ENCODE data around the gene PRH2.

PRH2 gene

DNA sequence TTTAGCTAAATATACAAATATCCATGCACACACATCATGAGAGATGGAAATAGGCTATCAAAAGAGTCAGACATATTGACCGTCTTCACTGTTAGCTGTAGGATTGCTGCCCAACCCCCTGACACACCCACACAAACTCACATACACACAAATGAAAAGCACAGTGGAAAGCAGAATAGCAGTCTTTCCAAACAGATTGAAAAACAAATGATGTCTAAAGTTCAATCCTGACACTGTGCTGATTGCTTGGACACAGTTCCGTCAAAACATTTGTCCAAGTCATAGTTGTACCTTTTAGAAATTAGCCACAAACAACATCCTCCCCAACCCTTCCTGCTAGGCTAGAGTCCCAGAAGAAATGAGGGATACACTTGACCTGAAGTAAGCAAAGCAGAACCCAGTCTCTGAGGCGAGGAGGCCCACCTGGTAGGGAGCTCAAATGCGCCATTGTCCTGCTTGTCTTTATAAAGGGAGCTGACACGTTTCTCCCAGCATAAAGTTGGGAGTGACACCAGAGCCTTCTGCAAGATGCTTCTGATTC is at the start of gene PRH2:
TSS of gene PRH2 (plus strand) at position 491 of the 541 bp plus-strand sequence. CDS start at position 529, 38 bp downstream.
- DNase-seq: no peak

DNA sequence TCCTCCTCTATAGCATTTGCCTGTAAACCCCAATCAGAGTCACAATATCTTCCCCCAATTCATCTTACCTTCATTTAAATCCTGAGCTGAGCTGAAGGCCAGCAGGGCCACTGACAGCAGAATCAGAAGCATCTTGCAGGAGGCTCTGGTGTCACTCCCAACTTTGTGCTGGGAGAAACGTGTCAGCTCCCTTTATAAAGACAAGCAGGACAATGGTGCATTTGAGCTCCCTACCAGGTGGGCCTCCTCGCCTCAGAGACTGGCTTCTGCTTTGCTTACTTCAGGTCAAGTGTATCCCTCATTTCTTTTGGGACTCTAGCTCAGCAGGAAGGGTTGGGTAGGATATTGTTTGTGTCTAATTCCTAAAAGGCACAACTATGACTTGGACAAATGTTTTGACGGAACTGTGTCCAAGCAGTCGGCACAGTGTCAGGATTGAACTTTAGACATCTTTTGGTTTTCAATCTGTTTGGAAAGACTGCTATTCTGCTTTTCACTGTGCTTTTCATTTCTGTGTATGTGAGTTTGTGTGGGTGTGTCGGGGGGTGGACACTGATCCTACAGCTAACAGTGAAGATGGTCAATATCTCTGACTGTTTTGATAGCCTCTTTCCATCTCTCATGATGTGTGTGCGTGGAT is 44.8 kb upstream of the PRH2 start, which contains the start of gene PRH1:
TSS of gene PRH1 (minus strand) at position 170 of the 640 bp plus-strand sequence. CDS start at position 132, 38 bp downstream.
- no peak for DNase-seq

DNA sequence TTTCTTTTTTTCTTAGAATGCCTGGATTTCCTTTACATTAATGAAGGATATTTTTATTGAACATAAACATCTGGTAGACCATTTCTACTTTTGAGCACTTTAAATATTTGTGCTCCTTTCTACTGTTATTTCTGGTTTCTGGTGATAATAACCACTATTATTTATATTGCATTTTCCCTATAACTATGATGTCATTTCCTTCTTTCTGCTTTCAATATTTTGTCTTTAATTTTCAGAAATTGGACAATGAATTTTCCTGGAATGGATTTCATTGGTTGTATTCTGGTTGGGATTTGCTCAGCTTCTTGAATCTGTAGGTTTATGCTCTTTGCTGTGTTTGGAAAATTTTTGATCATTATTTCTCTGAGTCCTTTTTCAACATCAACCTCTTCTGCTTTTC is 39.8 kb upstream of the PRH2 start:
- no peak for DNase-seq

GRCh38 chr12:10891937-10892336 is 37.1 kb upstream of the PRH2 start:
- DNase-seq: peak; percentile 90

DNA sequence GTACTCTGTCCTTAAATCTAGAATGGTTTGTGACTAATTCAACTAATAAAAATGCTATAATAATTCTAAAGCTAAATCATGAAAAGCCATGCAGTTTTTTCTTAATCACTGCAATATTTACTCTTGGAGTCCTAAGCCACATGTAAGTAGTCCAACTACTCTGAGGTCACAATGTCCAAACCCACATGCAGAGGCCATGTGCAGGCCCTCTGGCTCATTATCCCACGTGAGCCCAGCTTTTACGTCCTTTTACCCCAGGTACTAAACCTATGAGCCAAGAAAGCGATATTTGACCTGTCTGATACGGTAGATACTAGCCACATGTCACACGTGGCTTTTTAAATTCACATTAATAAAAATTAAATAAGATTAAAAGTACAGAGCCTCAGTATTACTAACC is 32.2 kb upstream of the PRH2 start:
- no peak for DNase-seq

DNA sequence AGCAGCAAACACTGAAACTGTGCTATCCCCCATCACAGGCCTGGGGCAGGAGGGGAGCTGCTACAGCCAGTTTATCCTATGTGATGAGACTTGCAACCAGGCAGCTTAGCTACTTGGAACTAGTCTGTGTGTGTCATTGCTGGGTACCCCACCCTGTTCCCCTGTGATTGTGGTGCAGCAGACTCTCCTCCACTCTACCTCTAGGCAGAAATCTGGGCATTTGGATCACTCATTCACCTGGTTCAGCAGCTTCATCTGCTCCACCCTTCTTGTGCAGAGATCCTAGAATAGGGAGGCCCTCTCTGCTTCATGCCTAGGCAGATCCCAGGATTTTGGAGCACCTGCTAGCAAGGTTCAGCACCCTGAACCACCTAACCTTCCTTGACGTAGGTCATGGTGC is 28.5 kb upstream of the PRH2 start:
- no peak for DNase-seq

DNA sequence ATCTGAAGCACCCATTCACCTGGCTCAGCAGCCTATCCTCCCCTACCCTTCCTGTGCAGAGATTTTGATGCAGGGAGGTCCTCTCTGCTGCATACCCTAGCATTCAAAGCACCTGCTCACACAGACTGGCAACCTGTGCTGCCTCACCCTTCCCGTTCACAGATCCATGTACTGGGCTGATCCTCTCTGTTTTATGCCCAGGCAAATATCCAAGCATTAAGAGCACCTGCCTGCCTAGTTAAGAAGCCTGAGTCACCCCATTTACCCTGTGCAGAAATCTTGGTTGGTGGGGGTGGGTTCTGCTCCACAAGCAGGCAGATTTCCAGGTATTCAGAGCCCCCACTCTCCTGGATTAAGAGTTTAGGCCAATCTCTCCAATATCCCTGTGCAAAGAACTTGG is 28.1 kb upstream of the PRH2 start:
- DNase-seq: no peak

DNA sequence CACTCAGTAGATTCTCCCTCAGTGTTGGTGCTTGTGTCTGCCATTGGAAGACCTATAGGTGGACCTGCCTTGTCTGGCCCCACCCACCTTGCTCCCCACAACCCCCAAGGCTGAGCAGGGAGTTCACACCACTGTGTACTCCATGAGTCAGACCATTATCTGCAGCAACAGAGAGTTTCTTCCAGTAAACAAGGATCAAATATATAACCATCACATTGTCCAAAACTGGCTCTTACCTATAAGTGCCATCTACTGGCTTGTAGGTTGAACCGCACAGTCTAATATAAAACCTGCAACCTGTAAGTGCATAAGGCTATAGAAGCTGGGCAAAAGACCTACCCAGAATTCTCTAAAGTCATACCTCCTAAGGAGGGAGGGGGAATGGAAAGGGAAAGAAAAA is 27.6 kb upstream of the PRH2 start:
- DNase-seq: peak; percentile 65

DNA sequence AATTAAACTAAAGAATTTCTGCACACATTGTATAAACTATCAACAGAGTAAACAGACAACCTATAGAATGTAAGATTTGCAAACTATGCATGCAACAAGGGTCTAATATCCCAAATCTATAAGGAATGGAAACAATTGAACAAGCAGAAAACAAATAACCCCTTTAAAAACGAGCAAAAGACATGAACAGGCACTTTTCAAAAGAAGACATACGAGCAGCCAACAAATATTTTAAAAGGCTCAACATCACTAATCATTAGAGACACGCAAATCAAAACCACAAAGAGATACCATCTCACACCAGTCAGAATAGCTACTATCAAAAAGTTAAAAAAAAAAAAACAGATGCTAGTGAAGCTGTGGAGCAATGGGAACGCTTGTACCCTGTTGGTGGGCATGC is 24.4 kb upstream of the PRH2 start:
- no peak for DNase-seq

- DNase-seq: no peak
These were observed 19.6 kb upstream of the PRH2 start, which contains the start of gene TAS2R13 for GRCh38 chr12:10909462-10909861. TSS of gene TAS2R13 (minus strand) at chr12:10909562. CDS start at chr12:10909298, 264 bp downstream.

DNA sequence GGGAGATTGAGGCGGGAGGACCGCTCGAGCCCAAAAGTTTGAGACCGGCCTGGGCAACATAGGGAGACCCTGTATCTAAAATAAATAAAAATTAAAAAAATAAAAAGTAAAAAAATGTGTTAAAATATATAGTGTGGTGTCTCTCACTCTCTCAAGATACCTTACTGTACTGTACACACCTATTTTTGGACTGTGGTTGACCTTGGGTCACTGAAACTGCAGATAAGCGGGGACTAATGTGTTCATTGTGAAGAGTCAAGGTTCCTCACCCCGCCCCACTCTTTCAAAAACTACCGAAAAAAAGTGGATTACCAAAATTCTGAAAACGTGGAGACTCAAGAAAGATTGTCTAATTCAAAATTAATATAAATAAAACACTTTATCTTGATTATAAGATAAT is 18.7 kb upstream of the PRH2 start:
- no peak for DNase-seq

GRCh38 chr12:10919809-10920208 is 9.2 kb upstream of the PRH2 start:
- peak; percentile 36 for DNase-seq

DNA sequence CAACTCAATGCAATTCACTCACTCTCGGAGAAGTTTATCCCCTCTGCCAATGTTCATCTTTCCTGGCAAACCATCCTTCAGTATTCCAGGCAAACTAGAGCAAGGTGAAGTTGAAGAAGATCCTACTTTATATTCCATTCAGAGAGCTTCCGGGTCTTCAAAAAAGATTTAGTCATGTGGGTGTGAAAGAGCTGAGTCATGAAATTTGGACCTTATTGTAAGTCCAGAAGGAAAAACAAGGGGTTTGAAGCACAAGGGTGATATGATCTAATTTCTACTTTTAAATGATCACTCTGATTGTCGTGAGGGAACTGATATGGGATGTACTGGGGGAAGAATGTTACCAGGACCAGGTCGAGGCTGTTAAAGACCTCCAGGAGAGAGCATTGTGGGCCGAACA is 2.8 kb upstream of the PRH2 start:
- DNase-seq: no peak

- DNase-seq: no peak
These were observed 7.5 kb downstream of the PRH2 start for GRCh38 chr12:10936506-10936905.

- DNase-seq: no peak
These were observed 10.1 kb downstream of the PRH2 start, which contains the start of gene TAS2R14 for GRCh38 chr12:10939163-10939562. TSS of gene TAS2R14 (minus strand) at chr12:10939263. CDS start at chr12:10939207, 56 bp downstream.

DNA sequence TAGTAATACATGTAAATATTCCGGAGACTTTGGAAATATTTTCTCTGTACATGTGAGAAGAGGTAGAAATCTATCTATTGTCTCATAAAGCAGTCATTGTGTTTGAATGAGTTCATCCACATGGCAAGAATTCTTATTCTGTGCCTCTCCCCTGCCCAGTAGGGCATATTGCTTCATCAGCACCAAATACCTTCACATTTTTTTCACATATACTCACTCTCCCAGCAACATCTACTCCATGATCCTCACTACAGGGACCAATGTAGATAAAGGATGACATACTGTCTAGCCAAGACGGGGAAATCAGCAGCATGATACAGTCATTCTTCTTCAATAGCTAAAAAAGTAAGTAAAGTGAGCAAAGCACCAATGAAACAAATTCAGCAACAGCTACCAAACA is 11.4 kb downstream of the PRH2 start:
- DNase-seq: no peak

DNA sequence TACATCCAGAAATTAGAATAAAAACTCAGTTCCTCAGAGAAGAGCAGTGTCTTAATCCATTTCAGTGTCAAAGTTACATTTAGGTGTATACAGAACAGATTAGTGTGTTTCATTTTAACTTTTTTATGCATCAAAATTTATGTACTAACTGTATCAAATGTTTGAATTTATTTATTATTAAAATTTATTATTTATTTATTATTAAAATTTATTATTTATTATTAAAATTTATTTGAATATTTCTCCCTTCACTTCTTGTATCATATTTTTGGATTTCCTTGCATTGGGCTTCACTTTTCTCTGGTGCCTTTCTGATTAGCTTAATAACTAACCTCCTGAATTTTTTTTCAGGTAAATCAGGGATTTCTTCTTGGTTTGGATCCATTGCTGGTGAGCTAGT is 12.3 kb downstream of the PRH2 start:
- DNase-seq: no peak

GRCh38 chr12:10941916-10942607 is 13.0 kb downstream of the PRH2 start:
- peak; percentile 96 for DNase-seq

GRCh38 chr12:10943167-10943566 is 14.1 kb downstream of the PRH2 start:
- DNase-seq: no peak

GRCh38 chr12:10952645-10953044 is 23.6 kb downstream of the PRH2 start:
- no peak for DNase-seq

DNA sequence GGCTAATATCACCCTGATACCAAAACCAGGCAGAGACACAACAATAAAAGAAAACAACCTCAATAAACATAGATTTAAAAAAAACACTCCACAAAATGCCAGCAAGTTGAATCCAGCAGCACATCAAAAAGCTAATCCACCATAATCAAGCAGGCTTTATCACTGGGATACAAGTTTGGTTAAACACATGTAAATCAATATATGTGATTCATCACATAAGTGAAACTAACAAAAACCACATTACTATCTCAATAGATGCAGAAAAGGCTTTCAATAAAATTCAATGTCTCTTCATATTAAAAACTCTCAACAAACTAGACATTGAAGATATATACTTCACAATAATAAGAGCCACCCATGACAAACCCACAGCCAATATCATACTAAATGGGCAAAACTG is 27.0 kb downstream of the PRH2 start:
- no peak for DNase-seq

- DNase-seq: no peak
These were observed 28.7 kb downstream of the PRH2 start for GRCh38 chr12:10957741-10958140.

GRCh38 chr12:10959804-10960203 is 30.8 kb downstream of the PRH2 start:
- no peak for DNase-seq

DNA sequence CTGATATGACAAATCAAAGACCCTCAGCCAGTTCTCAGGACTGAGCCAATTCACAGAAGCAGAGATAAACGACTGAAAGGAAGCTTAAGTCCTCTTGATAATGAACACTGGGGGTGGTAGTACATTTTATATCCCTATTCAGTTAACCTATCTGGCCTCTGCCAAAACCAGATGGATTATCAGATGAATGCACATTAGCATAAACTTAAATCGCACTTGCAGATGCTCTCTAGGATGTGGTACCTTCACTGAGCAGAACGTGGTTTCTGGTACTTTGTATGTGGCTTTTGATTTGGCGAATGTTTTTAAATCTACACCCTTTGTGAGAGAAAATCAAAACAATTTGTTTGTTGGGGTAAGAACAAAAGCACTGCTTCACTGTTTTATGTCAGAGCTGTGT is 31.2 kb downstream of the PRH2 start:
- no peak for DNase-seq

All from DMS53 (cell line).